Calu3 (cell line): ENCODE results near the gene LUZP2. TPM values are rescaled to one million over a fixed set of nuclear protein-coding genes. Genes with fewer than 3 reads are reported as not detected.

Experiments used
- BruUV-seq: library from RNA; stranded (reverse); fragments of 400-500 nt; replicated peaks from 2 replicates; lab custom pipeline; 2021; lab: Mats Ljungman, UMichigan
- CTCF ChIA-PET: fragments of 300-600 bp; sonication (Branson Sonifier 250); formaldehyde crosslinking; loops from one replicate; lab custom pipeline; 2022; ENCODE audit warnings: antibody characterized with exemption; lab: Charles Lee
- DNase-seq: peaks from one replicate; pipeline ENCODE4 v3.0.0; 2022
- H3K27ac Mint-ChIP-seq: one replicate; pipeline ENCODE4 v1.8.0; 2022; ENCODE audit warnings: mixed read lengths; ENCODE audit not compliant: unreplicated experiment
- H3K27me3 Mint-ChIP-seq: one replicate; pipeline ENCODE4 v1.8.0; 2022; ENCODE audit warnings: mixed read lengths; ENCODE audit not compliant: unreplicated experiment
- H3K36me3 Mint-ChIP-seq: one replicate; pipeline ENCODE4 v1.8.0; 2022; ENCODE audit warnings: mild to moderate bottlenecking, moderate library complexity, mixed read lengths; ENCODE audit not compliant: insufficient read depth, unreplicated experiment
- H3K4me1 Mint-ChIP-seq: one replicate; pipeline ENCODE4 v1.8.0; 2022; ENCODE audit warnings: mild to moderate bottlenecking, low read depth, mixed read lengths; ENCODE audit not compliant: unreplicated experiment
- H3K4me3 Mint-ChIP-seq: one replicate; pipeline ENCODE4 v1.8.0; 2022; ENCODE audit warnings: mild to moderate bottlenecking, low read depth, moderate library complexity, mixed read lengths; ENCODE audit not compliant: unreplicated experiment
- H3K9me3 Mint-ChIP-seq: one replicate; pipeline ENCODE4 v1.8.0; 2022; ENCODE audit warnings: low read depth, mixed read lengths; ENCODE audit not compliant: unreplicated experiment
- CTCF ChIP-seq: fragments of 200-600 bp; IDR thresholded peaks from one replicate; pipeline ENCODE4 v1.8.0; 2022; ENCODE audit warnings: antibody characterized with exemption; ENCODE audit not compliant: unreplicated experiment
- intact Hi-C: fragments of 100-400 bp; cut with micrococcal nuclease; formaldehyde crosslinking; loops from one replicate; pipeline ENCODE4 v1.10.0; 2022; ENCODE audit not compliant: unreplicated experiment
- total RNA-seq: library from RNA; stranded (reverse); gene quantifications from 2 replicates; pipeline ENCODE4 v1.2.3, GENCODE V29; 2022

The LUZP2 gene
- total RNA-seq, 1 experiment from 2014 or later, result 0.73 TPM

DNA sequence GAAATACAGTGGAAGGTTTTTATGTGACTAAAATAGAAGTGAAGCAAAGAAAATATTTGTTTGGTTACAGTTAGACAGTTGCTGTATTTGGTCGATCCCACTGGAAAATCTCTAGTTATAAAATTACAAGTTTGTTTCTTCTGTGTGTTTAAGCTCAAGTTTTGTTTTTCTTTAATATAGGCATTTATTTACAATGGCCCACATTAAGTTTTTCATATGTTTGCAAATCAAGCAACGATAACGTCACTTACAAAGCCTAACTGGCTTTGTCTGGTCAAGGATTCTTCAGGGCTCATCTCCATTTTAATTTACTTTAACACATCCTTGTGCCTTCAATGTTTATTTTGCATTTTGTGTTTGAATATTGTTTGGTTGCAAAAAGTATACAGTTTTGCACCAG lies 270.6 kb downstream of the LUZP2 start:
- intact Hi-C loops, result no loop called here
- H3K27ac Mint-ChIP-seq, result no peak overlapping the region
- CTCF ChIA-PET, result no interaction called here
- H3K4me1 Mint-ChIP-seq, result no peaks in the 10 kb centered on the region
- no peaks in the 10 kb centered on the region for H3K9me3 Mint-ChIP-seq
- H3K27me3 Mint-ChIP-seq, result no peaks in the 10 kb centered on the region
- no peaks in the 10 kb centered on the region for H3K36me3 Mint-ChIP-seq
- TF ChIP-seq CTCF, result no peak
- BruUV-seq, result no TSS peak
- no peak overlapping the region for H3K4me3 Mint-ChIP-seq
- DNase-seq, result no peak

DNA sequence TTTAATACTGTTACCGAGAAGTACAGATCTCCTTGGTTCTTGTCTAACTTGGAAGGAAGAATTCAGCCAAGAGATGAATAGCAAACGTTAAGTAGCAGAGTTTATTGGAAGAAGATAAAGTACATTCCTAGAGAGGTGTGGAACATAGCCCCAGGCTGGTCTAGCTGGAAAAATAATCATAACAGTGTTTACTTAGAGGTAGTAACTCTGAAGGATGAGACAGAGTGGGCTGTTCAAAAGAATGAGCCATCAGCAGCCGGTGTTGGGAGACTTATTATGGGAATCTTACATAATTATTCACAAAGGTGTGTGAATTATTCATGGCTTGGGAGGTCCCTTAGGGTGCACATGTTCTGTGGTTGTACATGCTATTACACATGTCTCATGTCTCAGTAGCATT lies 276.5 kb downstream of the LUZP2 start:
- H3K36me3 Mint-ChIP-seq, result no peaks in the 10 kb centered on the region
- H3K4me1 Mint-ChIP-seq, result no peaks in the 10 kb centered on the region
- CTCF ChIA-PET, result no interaction called here

DNA sequence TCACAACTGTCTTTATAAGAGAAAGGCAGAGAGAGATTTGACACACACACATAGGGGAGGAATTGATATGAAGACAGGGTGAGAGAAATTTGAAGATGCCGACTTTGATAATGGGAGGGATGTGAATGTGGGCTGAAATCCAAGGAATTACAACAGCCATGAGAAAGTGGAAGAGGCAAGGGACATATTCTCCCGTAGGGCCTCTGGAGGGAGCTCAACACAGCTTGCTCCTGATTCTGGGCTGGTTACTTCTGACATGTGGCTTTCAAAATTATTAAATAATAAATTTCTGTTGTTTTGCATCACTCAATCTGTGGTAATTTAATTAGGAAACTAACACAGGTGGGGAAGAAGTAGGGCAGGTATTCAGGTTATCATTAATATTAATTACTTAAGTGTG lies 282.9 kb downstream of the LUZP2 start:
- no peak for DNase-seq
- no peak overlapping the region for H3K4me3 Mint-ChIP-seq
- intact Hi-C loops, result loop anchor here (2.0 kb wide), 1 partner anchor 955 kb away; no protein-coding TSS in a partner anchor
- no peaks in the 10 kb centered on the region for H3K4me1 Mint-ChIP-seq
- no peak for TF ChIP-seq CTCF
- H3K9me3 Mint-ChIP-seq, result no peaks in the 10 kb centered on the region
- H3K27me3 Mint-ChIP-seq, result no peaks in the 10 kb centered on the region
- H3K27ac Mint-ChIP-seq, result no peak overlapping the region
- BruUV-seq, result no TSS peak
- no peaks in the 10 kb centered on the region for H3K36me3 Mint-ChIP-seq
- CTCF ChIA-PET, result interaction anchor here (1.0 kb wide), 1 partner anchor 13 kb away, joined by 5 read pairs; no protein-coding TSS in a partner anchor

More for the DNA sequence above, 276.5 kb downstream of the LUZP2 start:
- no peak for TF ChIP-seq CTCF
- no peak overlapping the region for H3K27ac Mint-ChIP-seq
- no peaks in the 10 kb centered on the region for H3K27me3 Mint-ChIP-seq
- H3K4me3 Mint-ChIP-seq, result no peak overlapping the region
- no TSS peak for BruUV-seq
- intact Hi-C loops, result no loop called here
- no peak for DNase-seq
- no peaks in the 10 kb centered on the region for H3K9me3 Mint-ChIP-seq

DNA sequence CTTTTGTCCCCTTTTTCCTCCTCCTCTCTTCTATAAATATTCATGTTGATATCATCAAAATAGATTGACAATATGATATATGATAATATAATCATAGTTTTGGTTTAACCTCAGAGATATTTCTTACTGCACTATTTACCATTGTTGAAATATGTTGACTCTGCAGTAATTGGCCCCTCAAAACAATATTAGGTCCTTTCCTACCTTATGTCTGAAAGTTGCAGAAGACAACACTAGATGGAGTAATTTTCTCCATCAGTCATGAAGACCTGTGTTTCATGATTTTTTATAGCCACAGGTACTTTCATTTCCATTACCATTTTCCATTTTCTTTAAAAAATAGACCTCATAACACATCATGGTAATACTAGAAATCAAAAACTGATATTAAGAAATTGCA lies 284.4 kb downstream of the LUZP2 start:
- Mint-ChIP-seq H3K27me3 (no peaks in the 10 kb centered on the region), H3K4me1 (no peaks in the 10 kb centered on the region), H3K4me3 (no peak overlapping the region), H3K36me3 (no peaks in the 10 kb centered on the region), H3K27ac (no peak overlapping the region), H3K9me3 (no peaks in the 10 kb centered on the region)
- CTCF ChIA-PET, result no interaction called here
- DNase-seq, result no peak
- no TSS peak for BruUV-seq
- no peak for TF ChIP-seq CTCF
- intact Hi-C loops, result loop anchor here (2.0 kb wide), 1 partner anchor 954 kb away; no protein-coding TSS in a partner anchor
